ENCODE results near the gene RPS16.

RPS16 gene

GRCh38 chr19:39412100-39412866 lies 23.5 kb downstream of the RPS16 start, which contains the start of gene PLEKHG2:
TSS of gene PLEKHG2 (plus strand) at chr19:39412669. CDS start at chr19:39414087, 1,418 bp downstream.
- Histone ChIP-seq H3K9ac (peak within 1 kb of the TSS; percentile 97 to 100 (median 99)), H3K4me2 (peak within 1 kb of the TSS; percentile 87 to 100 (median 97)), H4K20me1 (peaks cover 22 to 59% (median 54%) of the 10 kb centered on the region in 11 experiments; a peak in 21 of 22 replicates), H3K27me3 (no peaks in the 10 kb centered on the region), H3K4me1 (peaks cover 33 to 64% (median 45%) of the 10 kb centered on the region in 10 experiments), H3K4me3 (peak within 1 kb of the TSS; percentile 88 to 100 (median 97)), H3K36me3 (peaks cover 34 to 50% (median 45%) of the 10 kb centered on the region in 11 experiments), H3K9me3 (replicated peaks in 1 of 11) (peaks cover 0 to 15% (median 0%) of the 10 kb centered on the region in 11 experiments; a peak in 7 of 22 replicates), H3K27ac (peak within 1 kb of the TSS; percentile 95 to 100 (median 99))
- TF ChIP-seq Cebpa-rat (IDR thresholded peaks at IDR 0.05), result peak; percentile 24 to 90 (median 67); a peak in 16 of 22 replicates

- Histone ChIP-seq H3K36me3 (peaks cover 29 to 49% (median 40%) of the 10 kb centered on the region in 11 experiments), H3K4me3 (peak overlapping the region; percentile 1 to 100 (median 96); a peak in 15 of 20 replicates), H3K27me3 (no peaks in the 10 kb centered on the region), H3K9ac (peak overlapping the region; percentile 95 to 100 (median 98)), H3K27ac (peak overlapping the region; percentile 93 to 100 (median 99)), H4K20me1 (peaks cover 27 to 59% (median 54%) of the 10 kb centered on the region in 11 experiments), H3K4me2 (peak overlapping the region; percentile 84 to 100 (median 97)), H3K4me1 (peaks cover 33 to 64% (median 41%) of the 10 kb centered on the region in 10 experiments), H3K9me3 (replicated peaks in 1 of 11) (peaks cover 0 to 18% (median 0%) of the 10 kb centered on the region in 11 experiments; a peak in 7 of 22 replicates)
- TF ChIP-seq Cebpa-rat (IDR thresholded peaks at IDR 0.05), result no peak
These were observed 24.0 kb downstream of the RPS16 start for GRCh38 chr19:39411832-39412099.

GRCh38 chr19:39411081-39411831 lies 24.5 kb downstream of the RPS16 start:
- peak overlapping the region; percentile 95 to 100 (median 98) for H3K9ac ChIP-seq
- H3K4me1 ChIP-seq, result peaks cover 33 to 64% (median 39%) of the 10 kb centered on the region in 10 experiments
- H3K9me3 ChIP-seq (replicated peaks in 1 of 11), result peaks cover 0 to 18% (median 0%) of the 10 kb centered on the region in 11 experiments; a peak in 7 of 22 replicates
- H4K20me1 ChIP-seq, result peaks cover 27 to 55% (median 50%) of the 10 kb centered on the region in 11 experiments
- peak overlapping the region; percentile 1 to 100 (median 96); a peak in 18 of 20 replicates for H3K4me3 ChIP-seq
- H3K27ac ChIP-seq, result peak overlapping the region; percentile 93 to 100 (median 99)
- no peaks in the 10 kb centered on the region for H3K27me3 ChIP-seq
- no peak for TF ChIP-seq Cebpa-rat (IDR thresholded peaks at IDR 0.05)
- peak overlapping the region; percentile 84 to 100 (median 97) for H3K4me2 ChIP-seq
- H3K36me3 ChIP-seq, result peaks cover 23 to 44% (median 36%) of the 10 kb centered on the region in 11 experiments

- Histone ChIP-seq H3K4me3 (peak overlapping the region; percentile 81 to 100 (median 98); a peak in 19 of 20 replicates), H3K9ac (peak overlapping the region; percentile 95 to 100 (median 98)), H4K20me1 (peaks cover 27 to 50% (median 45%) of the 10 kb centered on the region in 11 experiments), H3K4me2 (peak overlapping the region; percentile 84 to 100 (median 97)), H3K27ac (peak overlapping the region; percentile 93 to 100 (median 99)), H3K4me1 (peaks cover 31 to 64% (median 38%) of the 10 kb centered on the region in 10 experiments), H3K9me3 (replicated peaks in 1 of 11) (peaks cover 0 to 18% (median 0%) of the 10 kb centered on the region in 11 experiments; a peak in 7 of 22 replicates), H3K27me3 (no peaks in the 10 kb centered on the region), H3K36me3 (peaks cover 18 to 39% (median 31%) of the 10 kb centered on the region in 11 experiments)
- no peak for TF ChIP-seq Cebpa-rat (IDR thresholded peaks at IDR 0.05)
These were observed 25.0 kb downstream of the RPS16 start for GRCh38 chr19:39410831-39411080.

- H3K9ac ChIP-seq, result peak overlapping the region; percentile 95 to 100 (median 98)
- peaks cover 27 to 45% (median 40%) of the 10 kb centered on the region in 11 experiments for H4K20me1 ChIP-seq
- H3K4me2 ChIP-seq, result peak overlapping the region; percentile 84 to 100 (median 97)
- no peak for TF ChIP-seq Cebpa-rat (IDR thresholded peaks at IDR 0.05)
- peak overlapping the region; percentile 93 to 100 (median 99) for H3K27ac ChIP-seq
- peaks cover 0 to 18% (median 0%) of the 10 kb centered on the region in 11 experiments; a peak in 7 of 22 replicates for H3K9me3 ChIP-seq (replicated peaks in 1 of 11)
- peaks cover 31 to 65% (median 38%) of the 10 kb centered on the region in 10 experiments for H3K4me1 ChIP-seq
- peaks cover 14 to 34% (median 25%) of the 10 kb centered on the region in 11 experiments for H3K36me3 ChIP-seq
- H3K4me3 ChIP-seq, result peak overlapping the region; percentile 81 to 100 (median 98)
- H3K27me3 ChIP-seq, result no peaks in the 10 kb centered on the region
These were observed 25.5 kb downstream of the RPS16 start for GRCh38 chr19:39410017-39410830.

- peaks cover 0 to 18% (median 0%) of the 10 kb centered on the region in 11 experiments; a peak in 7 of 22 replicates for H3K9me3 ChIP-seq (replicated peaks in 1 of 11)
- H3K27me3 ChIP-seq, result no peaks in the 10 kb centered on the region
- H3K4me1 ChIP-seq, result peaks cover 31 to 64% (median 38%) of the 10 kb centered on the region in 10 experiments
- peak overlapping the region; percentile 93 to 100 (median 99) for H3K27ac ChIP-seq
- TF ChIP-seq Cebpa-rat (IDR thresholded peaks at IDR 0.05), result no peak
- peak overlapping the region; percentile 84 to 100 (median 97) for H3K4me2 ChIP-seq
- peaks cover 27 to 37% (median 31%) of the 10 kb centered on the region in 11 experiments for H4K20me1 ChIP-seq
- peak overlapping the region; percentile 81 to 100 (median 98) for H3K4me3 ChIP-seq
- peaks cover 10 to 26% (median 20%) of the 10 kb centered on the region in 11 experiments for H3K36me3 ChIP-seq
- peak overlapping the region; percentile 95 to 100 (median 98) for H3K9ac ChIP-seq
These were observed 26.3 kb downstream of the RPS16 start for GRCh38 chr19:39409208-39410016.

- Histone ChIP-seq H3K4me2 (peak overlapping the region; percentile 64 to 100 (median 97)), H3K27ac (peak overlapping the region; percentile 93 to 100 (median 99)), H3K9me3 (replicated peaks in 1 of 11) (peaks cover 0 to 18% (median 0%) of the 10 kb centered on the region in 11 experiments; a peak in 7 of 22 replicates), H3K9ac (peak overlapping the region; percentile 95 to 100 (median 98)), H3K4me1 (peaks cover 35 to 64% (median 41%) of the 10 kb centered on the region in 10 experiments), H3K36me3 (peaks cover 10 to 26% (median 20%) of the 10 kb centered on the region in 11 experiments), H3K27me3 (no peaks in the 10 kb centered on the region), H3K4me3 (peak overlapping the region; percentile 81 to 100 (median 98)), H4K20me1 (peaks cover 23 to 28% (median 27%) of the 10 kb centered on the region in 11 experiments)
- no peak for TF ChIP-seq Cebpa-rat (IDR thresholded peaks at IDR 0.05)
These were observed 27.1 kb downstream of the RPS16 start for GRCh38 chr19:39408392-39409207.
